Measurements from ENCODE around the gene OTOGL. TPM values are rescaled to one million over a fixed set of nuclear protein-coding genes. Genes with fewer than 3 reads are reported as not detected.

Gene OTOGL
- total RNA-seq, 1 donor from 2014 or later, result not detected

DNA sequence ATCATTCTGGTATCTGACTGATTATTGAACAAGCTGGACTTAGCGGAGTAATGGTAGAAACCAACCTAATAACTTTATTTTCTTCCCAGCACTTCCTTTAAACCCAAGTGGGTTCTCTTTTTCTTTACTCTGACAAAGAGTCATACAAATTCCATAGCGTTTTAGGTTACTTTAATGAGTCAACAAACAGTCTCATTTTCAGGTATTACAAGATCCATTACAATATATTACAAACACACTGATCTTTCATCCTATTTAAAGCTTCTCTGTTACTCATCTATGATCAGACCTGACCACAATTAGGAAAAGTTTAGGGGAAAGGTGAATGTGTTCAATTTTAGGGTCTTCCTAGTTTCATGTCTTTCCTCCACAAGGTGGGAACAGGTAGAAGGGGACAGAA lies 305.3 kb downstream of the OTOGL start:
- ChIA-PET CTCF (no interaction called here), POLR2A (no interaction called here)
- no peaks in the 10 kb centered on the region for H3K4me1 Mint-ChIP-seq
- H3K27ac Mint-ChIP-seq, result no peak overlapping the region
- DNase-seq (no peak), ATAC-seq (ENCODE audit: low read depth) (no peak)
- intact Hi-C loops (cut with micrococcal nuclease), result no loop called here
- TF ChIP-seq CTCF (IDR thresholded peaks at IDR 0.05), result no peak
- H3K27me3 Mint-ChIP-seq, result peaks cover 6% of the 10 kb centered on the region
- no peak overlapping the region for H3K4me3 Mint-ChIP-seq
- no peaks in the 10 kb centered on the region for H3K9me3 Mint-ChIP-seq
- no peaks in the 10 kb centered on the region for H3K36me3 Mint-ChIP-seq (ENCODE audit: low read depth)

- ChIA-PET POLR2A (no interaction called here), CTCF (no interaction called here)
- no peak overlapping the region for H3K4me3 Mint-ChIP-seq
- intact Hi-C loops (cut with micrococcal nuclease), result no loop called here
- H3K4me1 Mint-ChIP-seq, result no peaks in the 10 kb centered on the region
- H3K9me3 Mint-ChIP-seq, result no peaks in the 10 kb centered on the region
- H3K36me3 Mint-ChIP-seq (ENCODE audit: low read depth), result no peaks in the 10 kb centered on the region
- no peaks in the 10 kb centered on the region for H3K27me3 Mint-ChIP-seq
- ATAC-seq (ENCODE audit: low read depth) (no peak), DNase-seq (no peak)
- no peak for TF ChIP-seq CTCF (IDR thresholded peaks at IDR 0.05)
- H3K27ac Mint-ChIP-seq, result no peak overlapping the region
These were observed 306.9 kb downstream of the OTOGL start for GRCh38 chr12:80406253-80406652.

GRCh38 chr12:80411787-80412186 lies 312.4 kb downstream of the OTOGL start:
- Mint-ChIP-seq H3K4me1 (no peaks in the 10 kb centered on the region), H3K9me3 (no peaks in the 10 kb centered on the region), H3K36me3 (ENCODE audit: low read depth) (no peaks in the 10 kb centered on the region), H3K4me3 (no peak overlapping the region), H3K27ac (no peak overlapping the region), H3K27me3 (no peaks in the 10 kb centered on the region)
- intact Hi-C loops (cut with micrococcal nuclease), result loop anchor here (10.0 kb wide), 2 partner anchors 353 to 1913 kb away; no protein-coding TSS in a partner anchor
- CTCF ChIA-PET, result no interaction called here
- ATAC-seq (ENCODE audit: low read depth) (no peak), DNase-seq (no peak)
- no peak for TF ChIP-seq CTCF (IDR thresholded peaks at IDR 0.05)
- POLR2A ChIA-PET, result no interaction called here

GRCh38 chr12:80412343-80412953 lies 313.1 kb downstream of the OTOGL start:
- H3K27me3 Mint-ChIP-seq, result no peaks in the 10 kb centered on the region
- ChIA-PET CTCF (no interaction called here), POLR2A (no interaction called here)
- H3K9me3 Mint-ChIP-seq, result no peaks in the 10 kb centered on the region
- no peak overlapping the region for H3K4me3 Mint-ChIP-seq
- no peaks in the 10 kb centered on the region for H3K36me3 Mint-ChIP-seq (ENCODE audit: low read depth)
- no peaks in the 10 kb centered on the region for H3K4me1 Mint-ChIP-seq
- intact Hi-C loops (cut with micrococcal nuclease), result loop anchor here (10.0 kb wide), 2 partner anchors 352 to 1912 kb away; no protein-coding TSS in a partner anchor
- TF ChIP-seq CTCF (IDR thresholded peaks at IDR 0.05), result no peak
- H3K27ac Mint-ChIP-seq, result no peak overlapping the region
- ATAC-seq (ENCODE audit: low read depth) (no peak), DNase-seq (no peak)

- intact Hi-C loops (cut with micrococcal nuclease), result loop anchor here (10.0 kb wide), 2 partner anchors 351 to 1911 kb away; no protein-coding TSS in a partner anchor
- CTCF ChIA-PET, result no interaction called here
- TF ChIP-seq CTCF (IDR thresholded peaks at IDR 0.05), result no peak
- POLR2A ChIA-PET, result no interaction called here
- ATAC-seq (ENCODE audit: low read depth) (no peak), DNase-seq (no peak)
- H3K4me1 Mint-ChIP-seq, result no peaks in the 10 kb centered on the region
- no peaks in the 10 kb centered on the region for H3K9me3 Mint-ChIP-seq
- no peaks in the 10 kb centered on the region for H3K27me3 Mint-ChIP-seq
- no peak overlapping the region for H3K4me3 Mint-ChIP-seq
- H3K36me3 Mint-ChIP-seq (ENCODE audit: low read depth), result no peaks in the 10 kb centered on the region
- no peak overlapping the region for H3K27ac Mint-ChIP-seq
These were observed 314.1 kb downstream of the OTOGL start for GRCh38 chr12:80413462-80413861.

Measured in activated B cell treated with CpG ODN at 0.5 μM for 24 hours (primary cell).